Measurements from ENCODE around the gene BEND7.

Gene BEND7

DNA sequence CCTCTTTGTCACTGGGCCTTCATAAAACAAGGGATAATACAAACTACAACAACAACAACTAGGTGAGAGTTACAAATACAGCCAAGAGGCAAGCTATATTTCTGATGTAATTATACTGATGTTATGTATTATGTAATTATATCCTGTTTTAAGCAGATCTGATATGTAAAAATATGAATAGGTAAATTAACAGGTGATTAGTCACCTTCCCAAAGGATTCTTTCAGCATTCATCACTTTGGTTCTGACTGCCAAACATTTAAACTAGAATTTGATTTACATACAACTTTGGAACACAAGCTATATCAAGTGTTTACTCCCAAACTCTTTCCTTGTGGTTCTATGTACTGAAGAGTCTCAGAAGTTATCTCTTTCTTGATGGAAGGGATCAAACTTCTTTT is 53.7 kb downstream of the BEND7 start:
- TF ChIP-seq, protein P1, sequence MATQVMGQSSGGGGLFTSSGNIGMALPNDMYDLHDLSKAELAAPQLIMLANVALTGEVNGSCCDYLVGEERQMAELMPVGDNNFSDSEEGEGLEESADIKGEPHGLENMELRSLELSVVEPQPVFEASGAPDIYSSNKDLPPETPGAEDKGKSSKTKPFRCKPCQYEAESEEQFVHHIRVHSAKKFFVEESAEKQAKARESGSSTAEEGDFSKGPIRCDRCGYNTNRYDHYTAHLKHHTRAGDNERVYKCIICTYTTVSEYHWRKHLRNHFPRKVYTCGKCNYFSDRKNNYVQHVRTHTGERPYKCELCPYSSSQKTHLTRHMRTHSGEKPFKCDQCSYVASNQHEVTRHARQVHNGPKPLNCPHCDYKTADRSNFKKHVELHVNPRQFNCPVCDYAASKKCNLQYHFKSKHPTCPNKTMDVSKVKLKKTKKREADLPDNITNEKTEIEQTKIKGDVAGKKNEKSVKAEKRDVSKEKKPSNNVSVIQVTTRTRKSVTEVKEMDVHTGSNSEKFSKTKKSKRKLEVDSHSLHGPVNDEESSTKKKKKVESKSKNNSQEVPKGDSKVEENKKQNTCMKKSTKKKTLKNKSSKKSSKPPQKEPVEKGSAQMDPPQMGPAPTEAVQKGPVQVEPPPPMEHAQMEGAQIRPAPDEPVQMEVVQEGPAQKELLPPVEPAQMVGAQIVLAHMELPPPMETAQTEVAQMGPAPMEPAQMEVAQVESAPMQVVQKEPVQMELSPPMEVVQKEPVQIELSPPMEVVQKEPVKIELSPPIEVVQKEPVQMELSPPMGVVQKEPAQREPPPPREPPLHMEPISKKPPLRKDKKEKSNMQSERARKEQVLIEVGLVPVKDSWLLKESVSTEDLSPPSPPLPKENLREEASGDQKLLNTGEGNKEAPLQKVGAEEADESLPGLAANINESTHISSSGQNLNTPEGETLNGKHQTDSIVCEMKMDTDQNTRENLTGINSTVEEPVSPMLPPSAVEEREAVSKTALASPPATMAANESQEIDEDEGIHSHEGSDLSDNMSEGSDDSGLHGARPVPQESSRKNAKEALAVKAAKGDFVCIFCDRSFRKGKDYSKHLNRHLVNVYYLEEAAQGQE (IDR thresholded peaks at IDR 0.05; ENCODE audit: insufficient replicate concordance, low read depth): no peak
- no peak for TF ChIP-seq POLR2AphosphoS5 (IDR thresholded peaks at IDR 0.05; ENCODE audit: low read depth)
- TF ChIP-seq, protein P2, sequence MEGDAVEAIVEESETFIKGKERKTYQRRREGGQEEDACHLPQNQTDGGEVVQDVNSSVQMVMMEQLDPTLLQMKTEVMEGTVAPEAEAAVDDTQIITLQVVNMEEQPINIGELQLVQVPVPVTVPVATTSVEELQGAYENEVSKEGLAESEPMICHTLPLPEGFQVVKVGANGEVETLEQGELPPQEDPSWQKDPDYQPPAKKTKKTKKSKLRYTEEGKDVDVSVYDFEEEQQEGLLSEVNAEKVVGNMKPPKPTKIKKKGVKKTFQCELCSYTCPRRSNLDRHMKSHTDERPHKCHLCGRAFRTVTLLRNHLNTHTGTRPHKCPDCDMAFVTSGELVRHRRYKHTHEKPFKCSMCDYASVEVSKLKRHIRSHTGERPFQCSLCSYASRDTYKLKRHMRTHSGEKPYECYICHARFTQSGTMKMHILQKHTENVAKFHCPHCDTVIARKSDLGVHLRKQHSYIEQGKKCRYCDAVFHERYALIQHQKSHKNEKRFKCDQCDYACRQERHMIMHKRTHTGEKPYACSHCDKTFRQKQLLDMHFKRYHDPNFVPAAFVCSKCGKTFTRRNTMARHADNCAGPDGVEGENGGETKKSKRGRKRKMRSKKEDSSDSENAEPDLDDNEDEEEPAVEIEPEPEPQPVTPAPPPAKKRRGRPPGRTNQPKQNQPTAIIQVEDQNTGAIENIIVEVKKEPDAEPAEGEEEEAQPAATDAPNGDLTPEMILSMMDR (IDR thresholded peaks at IDR 0.05; ENCODE audit: insufficient read depth, low read length): no peak
- TF ChIP-seq SPI1 (IDR thresholded peaks at IDR 0.05; ENCODE audit: borderline replicate concordance, low read depth): no peak
- TF ChIP-seq GABPA (IDR thresholded peaks at IDR 0.05; ENCODE audit: low read depth): no peak
- Histone ChIP-seq H3K27ac (replicated peaks) (no peak overlapping the region), H3K27me3 (ENCODE audit: insufficient read depth, poor library complexity, severe bottlenecking) (no peaks in the 10 kb centered on the region), H3K4me3 (replicated peaks; ENCODE audit: insufficient read depth, low read length) (no peak overlapping the region)
- DNase-seq (ENCODE audit: low read depth in 1 of 2, low spot score in 1 of 2): no peak

DNA sequence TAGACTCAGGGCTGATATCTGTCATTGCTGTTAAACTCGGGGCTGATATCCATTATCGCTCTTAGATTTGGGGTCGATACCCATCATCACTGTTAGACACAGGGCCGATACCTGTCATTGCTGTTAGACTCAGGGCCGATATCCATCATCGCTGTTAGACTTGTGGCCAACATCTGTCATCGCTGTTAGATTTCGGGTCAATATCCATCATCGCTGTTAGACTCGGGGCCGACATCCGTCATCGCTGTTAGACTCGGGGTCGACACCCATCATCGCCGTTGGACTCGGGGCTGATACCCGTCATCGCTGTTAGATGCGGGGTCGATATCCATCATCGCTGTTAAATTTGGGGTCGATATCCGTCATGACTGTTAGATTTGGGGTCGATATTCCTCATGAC is 54.8 kb downstream of the BEND7 start:
- TF ChIP-seq GABPA (IDR thresholded peaks at IDR 0.05; ENCODE audit: low read depth) (no peak), POLR2AphosphoS5 (IDR thresholded peaks at IDR 0.05; ENCODE audit: low read depth) (no peak), SPI1 (IDR thresholded peaks at IDR 0.05; ENCODE audit: borderline replicate concordance, low read depth) (no peak)
- TF ChIP-seq, protein P1 (IDR thresholded peaks at IDR 0.05; ENCODE audit: insufficient replicate concordance, low read depth): no peak
- TF ChIP-seq, protein P2 (IDR thresholded peaks at IDR 0.05; ENCODE audit: insufficient read depth, low read length): no peak
- H3K27me3 ChIP-seq (ENCODE audit: insufficient read depth, poor library complexity, severe bottlenecking): no peaks in the 10 kb centered on the region
- DNase-seq (ENCODE audit: low read depth in 1 of 2, low spot score in 1 of 2): no peak

DNA sequence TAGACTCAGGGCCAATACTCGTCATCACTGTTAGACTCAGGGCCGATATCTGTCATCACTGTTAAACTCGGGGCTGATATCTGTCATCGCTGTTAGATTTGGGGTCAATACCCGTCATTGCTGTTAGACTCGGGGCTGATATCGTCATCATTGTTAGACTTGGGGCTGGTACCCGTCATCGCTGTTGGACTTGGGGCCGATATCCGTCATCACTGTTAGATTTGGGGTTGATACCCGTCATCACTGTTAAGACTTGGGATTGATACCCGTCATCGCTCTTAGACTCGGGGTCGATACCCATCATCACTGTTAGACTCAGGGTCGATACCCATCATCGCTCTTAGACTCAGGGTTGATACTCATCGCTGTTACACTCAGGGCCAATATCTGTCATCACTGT is 56.5 kb downstream of the BEND7 start:
- Histone ChIP-seq H3K27me3 (ENCODE audit: insufficient read depth, poor library complexity, severe bottlenecking) (no peaks in the 10 kb centered on the region), H3K27ac (replicated peaks) (no peak overlapping the region), H3K4me3 (replicated peaks; ENCODE audit: insufficient read depth, low read length) (no peak overlapping the region)
- TF ChIP-seq POLR2AphosphoS5 (IDR thresholded peaks at IDR 0.05; ENCODE audit: low read depth) (no peak), GABPA (IDR thresholded peaks at IDR 0.05; ENCODE audit: low read depth) (no peak), SPI1 (IDR thresholded peaks at IDR 0.05; ENCODE audit: borderline replicate concordance, low read depth) (no peak)
- TF ChIP-seq, protein P1 (IDR thresholded peaks at IDR 0.05; ENCODE audit: insufficient replicate concordance, low read depth): no peak
- TF ChIP-seq, protein P2 (IDR thresholded peaks at IDR 0.05; ENCODE audit: insufficient read depth, low read length): no peak
- no peak for DNase-seq (ENCODE audit: low read depth in 1 of 2, low spot score in 1 of 2)

More for the DNA sequence above, 54.8 kb downstream of the BEND7 start:
- Histone ChIP-seq H3K4me3 (replicated peaks; ENCODE audit: insufficient read depth, low read length) (no peak overlapping the region), H3K27ac (replicated peaks) (no peak overlapping the region)
